Muscle layer of duodenum (tissue), 2 donors: ENCODE data around the gene RNLS.
"Not testable (repeated sequence)": the region's sequence is repeated elsewhere in the genome, so short reads cannot be mapped to it uniquely, and the experiment has no call there.

Experiments used
- H3K27ac ChIP-seq: one replicate; pipeline ENCODE4 v1.7.0; 2013; ENCODE audit warnings: mild to moderate bottlenecking, low read length
- H3K27me3 ChIP-seq: one replicate; pipeline ENCODE4 v1.7.0; 2013; ENCODE audit warnings: low read depth, mild to moderate bottlenecking, control low read depth, low read length
- H3K36me3 ChIP-seq, 2 donors: one replicate each; pipeline ENCODE4 v1.7.0; 2013; ENCODE audit warnings: low read length in 2 of 2, control low read depth in 1 of 2, mild to moderate bottlenecking in 1 of 2; ENCODE audit not compliant: insufficient read depth in 2 of 2, control insufficient read depth in 1 of 2
- H3K4me1 ChIP-seq, 2 donors: one replicate each; pipeline ENCODE4 v1.7.0; 2013; ENCODE audit warnings: low read length in 2 of 2, mild to moderate bottlenecking in 2 of 2, control low read depth in 1 of 2, moderate library complexity in 1 of 2; ENCODE audit not compliant: insufficient read depth in 2 of 2, control insufficient read depth in 1 of 2
- H3K4me3 ChIP-seq, 2 donors: one replicate each; pipeline ENCODE4 v1.7.0; 2013; ENCODE audit warnings: low read length in 2 of 2, low read depth in 1 of 2, mild to moderate bottlenecking in 1 of 2
- H3K9me3 ChIP-seq, 2 donors: one replicate each; pipeline ENCODE4 v1.7.0; 2013; ENCODE audit warnings: low read length in 2 of 2, control low read depth in 1 of 2, mild to moderate bottlenecking in 1 of 2; ENCODE audit not compliant: control insufficient read depth in 1 of 2
- donor health status: healthy.

RNLS gene

DNA sequence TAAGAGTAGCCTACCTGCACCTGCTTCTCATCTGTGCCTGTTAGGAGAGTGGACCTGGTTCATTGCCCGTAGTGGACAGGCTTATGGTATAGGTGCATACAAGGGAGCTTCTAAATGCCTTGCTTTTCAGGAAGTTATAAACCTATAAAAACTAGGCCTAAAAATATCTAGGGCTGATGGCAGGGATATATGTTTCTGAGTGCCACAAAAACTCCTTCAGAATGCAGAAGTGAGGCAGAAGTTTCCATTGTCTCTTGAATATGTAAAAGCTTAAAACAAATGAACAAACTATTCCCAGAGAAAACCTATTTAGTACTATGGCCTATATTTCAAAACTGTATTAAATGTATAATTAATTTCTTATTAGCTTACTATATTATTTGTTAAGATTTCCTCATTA, 91.8 kb downstream of the RNLS start:
- H3K27ac ChIP-seq, result no peak overlapping the region
- H3K27me3 ChIP-seq, result no peaks in the 10 kb centered on the region
- H3K4me1 ChIP-seq, result peaks cover 7 to 17% of the 10 kb centered on the region in 2 donors
- no peaks in the 10 kb centered on the region for H3K9me3 ChIP-seq
- no peak overlapping the region for H3K4me3 ChIP-seq
- no peaks in the 10 kb centered on the region for H3K36me3 ChIP-seq

DNA sequence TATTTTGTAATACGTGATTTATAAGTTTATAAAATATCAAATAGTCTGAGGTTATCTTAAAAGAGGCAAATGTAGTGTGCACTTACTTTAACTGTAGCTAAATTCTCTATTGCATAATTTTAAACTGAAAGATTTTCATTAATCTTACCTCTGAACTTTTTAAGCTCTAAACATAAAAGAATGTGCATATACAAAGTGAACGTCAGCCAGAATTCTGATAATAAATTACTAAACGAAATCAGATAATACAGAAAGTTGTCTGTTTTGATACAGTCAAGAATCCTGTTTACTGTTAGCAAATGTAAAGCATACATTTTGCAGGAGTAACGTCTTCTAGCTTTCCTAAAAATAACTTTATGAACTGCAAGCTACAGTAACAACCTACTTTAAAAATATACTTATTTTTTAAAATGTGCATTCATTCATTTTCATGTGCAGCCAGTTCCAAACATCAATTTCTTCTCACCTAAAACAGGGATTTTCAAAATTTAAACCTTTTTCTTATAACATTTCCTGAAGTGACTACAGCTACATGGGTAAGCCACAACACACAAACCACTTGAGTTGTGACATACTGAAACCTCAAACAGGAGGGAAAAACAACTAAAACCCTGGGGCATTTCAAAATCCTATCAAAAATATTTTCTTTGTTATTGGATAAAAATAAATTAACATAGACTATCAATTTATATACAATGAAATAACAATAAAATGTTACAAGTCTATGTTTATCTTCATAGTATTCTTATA, 92.7 kb downstream of the RNLS start:
- no peaks in the 10 kb centered on the region for H3K27me3 ChIP-seq

DNA sequence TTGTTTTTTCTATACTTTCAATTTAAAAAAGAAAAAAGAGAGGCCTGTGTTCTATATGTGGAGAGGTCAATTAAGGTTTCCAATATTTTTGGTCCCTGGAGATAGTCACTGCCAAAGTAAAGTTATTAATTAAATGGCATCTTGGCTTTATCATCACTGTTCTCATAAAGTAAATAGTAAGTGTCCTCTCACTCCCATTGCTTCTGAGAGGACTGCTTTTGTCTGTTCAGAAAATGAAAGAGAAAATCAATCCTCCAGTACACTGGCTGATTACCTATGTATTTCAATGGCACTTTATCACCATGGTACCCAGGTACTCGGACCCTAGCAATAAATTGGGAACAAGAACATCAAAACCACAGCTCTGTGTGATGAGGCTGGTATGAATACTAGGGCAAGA, 94.0 kb downstream of the RNLS start:
- Histone ChIP-seq H3K27ac (no peak overlapping the region), H3K36me3 (no peaks in the 10 kb centered on the region)

More for the DNA sequence above, 92.7 kb downstream of the RNLS start:
- Histone ChIP-seq H3K4me3 (no peak overlapping the region), H3K36me3 (no peaks in the 10 kb centered on the region), H3K9me3 (no peaks in the 10 kb centered on the region), H3K27ac (no peak overlapping the region), H3K4me1 (peaks cover 7 to 17% of the 10 kb centered on the region in 2 donors)

DNA sequence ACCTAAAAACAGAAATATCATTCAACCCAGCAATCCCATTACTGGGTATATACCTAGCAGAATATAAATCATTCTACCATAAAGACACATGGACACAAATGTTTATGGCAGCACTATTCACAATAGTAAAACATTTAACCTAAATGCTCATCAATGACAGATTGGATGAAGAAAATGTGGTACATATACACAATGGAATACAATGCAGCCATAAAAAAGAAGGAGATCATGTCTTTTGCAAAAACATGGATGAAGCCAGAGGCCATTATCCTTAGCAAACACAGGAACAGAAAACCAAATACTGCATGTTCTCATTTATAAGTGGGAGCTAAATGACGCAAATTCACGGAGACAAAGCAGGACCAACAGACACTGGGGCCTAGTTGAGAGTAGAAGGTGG, 96.3 kb downstream of the RNLS start:
- H3K36me3 ChIP-seq, H3K27me3 ChIP-seq, H3K27ac ChIP-seq, H3K9me3 ChIP-seq, H3K4me3 ChIP-seq: not testable (repeated sequence)
- peaks cover 7 to 13% of the 10 kb centered on the region in 2 donors for H3K4me1 ChIP-seq

More for the DNA sequence above, 94.0 kb downstream of the RNLS start:
- Histone ChIP-seq H3K4me1 (peaks cover 7 to 17% of the 10 kb centered on the region in 2 donors), H3K4me3 (peak overlapping the region in 1 of 2 donors; percentile 10), H3K27me3 (no peaks in the 10 kb centered on the region), H3K9me3 (no peaks in the 10 kb centered on the region)

DNA sequence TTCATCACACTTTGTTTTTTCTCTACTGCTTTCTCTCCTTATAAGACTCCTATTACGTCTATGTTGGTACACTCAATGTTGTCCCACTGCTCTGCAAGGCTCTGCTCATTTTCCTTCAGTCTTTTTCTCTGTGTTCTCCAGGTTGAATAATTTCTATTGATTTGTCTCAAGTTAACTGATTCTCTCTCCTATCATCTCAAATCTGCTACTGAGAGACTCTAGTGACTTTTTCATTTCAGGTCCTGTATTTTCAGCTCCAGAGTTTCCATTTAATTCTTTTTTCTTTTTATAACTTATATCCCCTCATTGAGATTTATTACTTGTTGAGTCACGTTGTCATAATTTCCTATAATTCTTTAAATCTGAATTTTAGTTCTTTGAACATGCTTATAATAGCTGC, 100.9 kb downstream of the RNLS start:
- no peak overlapping the region for H3K27ac ChIP-seq
- H3K36me3 ChIP-seq, result no peaks in the 10 kb centered on the region
- no peaks in the 10 kb centered on the region for H3K27me3 ChIP-seq
- H3K9me3 ChIP-seq, result no peaks in the 10 kb centered on the region
- H3K4me3 ChIP-seq, result no peak overlapping the region
- H3K4me1 ChIP-seq, result no peaks in the 10 kb centered on the region

DNA sequence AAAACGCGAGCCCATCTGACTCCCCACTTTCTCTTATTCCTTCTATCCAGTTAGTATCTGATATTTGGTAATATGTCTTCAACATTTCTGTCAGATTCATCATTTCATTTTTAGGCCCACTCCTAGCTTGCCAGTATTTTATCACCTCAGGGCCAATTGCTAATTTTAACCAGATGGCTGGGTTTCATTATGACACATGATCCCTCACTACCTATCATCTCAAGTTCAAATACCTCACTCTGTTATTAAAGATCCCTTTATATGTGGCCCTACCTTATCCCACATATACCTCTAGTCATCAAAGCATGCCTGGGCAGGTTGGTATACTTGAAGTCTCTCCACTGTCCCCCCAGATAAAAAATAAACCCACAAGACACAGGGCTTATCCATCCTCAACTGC, 104.9 kb downstream of the RNLS start:
- no peak overlapping the region for H3K4me3 ChIP-seq
- no peaks in the 10 kb centered on the region for H3K36me3 ChIP-seq
- no peak overlapping the region for H3K27ac ChIP-seq

DNA sequence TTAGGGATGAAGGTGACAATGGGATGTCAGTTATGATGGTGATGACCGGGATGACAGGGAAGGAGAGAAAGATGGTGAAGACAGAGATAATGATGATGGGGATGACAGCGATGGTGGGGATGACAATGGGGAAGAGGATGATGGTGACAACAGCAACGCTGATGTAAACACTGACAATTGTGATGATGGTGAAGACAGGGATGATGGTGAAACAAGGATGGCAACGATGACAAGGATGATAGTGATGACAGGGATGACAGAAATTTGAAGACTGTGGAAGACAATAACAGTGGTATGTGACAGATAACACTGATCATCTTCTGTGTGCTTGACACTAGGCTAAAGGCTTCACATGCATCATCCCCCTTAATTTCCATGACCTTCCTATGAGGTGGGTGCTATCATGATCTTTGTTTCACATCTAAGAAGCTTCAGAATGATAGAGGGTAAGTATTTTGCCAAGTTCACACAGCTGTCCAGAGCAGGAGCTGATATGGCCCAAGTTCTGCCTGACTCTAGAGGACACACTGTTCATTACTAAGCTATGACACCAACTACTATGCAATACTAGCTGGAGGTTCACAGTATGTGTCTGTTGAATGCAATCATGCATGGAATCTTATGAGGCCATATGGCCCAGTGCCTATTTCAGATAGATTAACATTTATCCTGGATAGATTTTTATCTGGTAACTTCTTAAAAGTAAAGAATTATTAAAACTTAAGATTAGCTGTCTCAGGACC, 105.6 kb downstream of the RNLS start:
- no peak overlapping the region for H3K4me3 ChIP-seq
- H3K36me3 ChIP-seq, result no peaks in the 10 kb centered on the region
- no peak overlapping the region for H3K27ac ChIP-seq
- H3K4me1 ChIP-seq, result peaks cover 0 to 4% of the 10 kb centered on the region in 2 donors
- H3K27me3 ChIP-seq, result no peaks in the 10 kb centered on the region
- no peaks in the 10 kb centered on the region for H3K9me3 ChIP-seq

More for the DNA sequence above, 104.9 kb downstream of the RNLS start:
- H3K4me1 ChIP-seq, result peaks cover 0 to 4% of the 10 kb centered on the region in 2 donors
- H3K9me3 ChIP-seq, result no peaks in the 10 kb centered on the region
- H3K27me3 ChIP-seq, result no peaks in the 10 kb centered on the region

DNA sequence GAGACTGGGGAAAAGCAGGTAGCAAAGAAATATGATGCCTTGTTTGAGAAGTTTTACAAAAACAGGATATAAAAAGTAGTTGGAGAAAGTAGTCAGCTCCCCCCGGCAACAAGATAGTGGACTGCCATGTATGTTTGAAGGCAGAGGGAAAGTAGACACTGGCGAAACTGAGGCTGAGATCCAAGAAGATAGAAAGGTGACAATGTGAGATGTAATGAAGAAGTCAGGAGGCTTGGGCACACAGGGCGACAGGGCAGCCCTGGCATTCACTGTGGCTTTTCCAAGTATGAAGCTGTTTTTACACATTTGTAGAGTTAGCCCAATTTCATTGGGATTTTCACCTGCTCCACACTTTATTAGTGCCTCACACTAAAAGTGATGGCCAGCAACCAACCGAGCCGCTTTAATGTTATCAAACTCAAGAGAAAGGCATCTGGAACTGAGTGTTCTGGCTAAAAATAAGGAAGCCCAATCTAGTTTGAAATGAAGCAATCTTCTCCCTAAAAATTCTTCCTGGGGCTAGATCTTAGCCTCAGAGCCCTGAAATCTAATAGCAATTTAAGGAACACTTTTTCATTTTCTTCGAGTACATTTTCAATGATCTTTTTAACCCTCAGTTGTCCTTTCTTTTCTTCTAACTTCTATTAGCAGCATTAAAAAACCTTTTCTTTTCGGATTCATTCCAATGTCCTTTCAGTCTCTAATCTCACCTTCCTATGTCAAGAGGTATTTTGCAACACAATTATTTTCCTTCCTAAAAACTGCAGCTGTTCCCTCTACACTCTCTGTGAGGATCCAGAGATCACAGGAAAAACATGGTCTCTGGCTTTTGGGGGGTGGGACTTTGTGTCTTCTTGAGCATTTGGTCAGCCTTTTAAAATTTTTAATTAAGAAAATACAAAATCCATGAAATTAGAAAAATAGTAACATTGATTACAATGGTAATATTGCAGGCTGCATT, 108.0 kb downstream of the RNLS start:
- Histone ChIP-seq H3K4me1 (peaks cover 0 to 4% of the 10 kb centered on the region in 2 donors), H3K27ac (no peak overlapping the region), H3K27me3 (no peaks in the 10 kb centered on the region), H3K9me3 (no peaks in the 10 kb centered on the region), H3K36me3 (no peaks in the 10 kb centered on the region), H3K4me3 (no peak overlapping the region)

DNA sequence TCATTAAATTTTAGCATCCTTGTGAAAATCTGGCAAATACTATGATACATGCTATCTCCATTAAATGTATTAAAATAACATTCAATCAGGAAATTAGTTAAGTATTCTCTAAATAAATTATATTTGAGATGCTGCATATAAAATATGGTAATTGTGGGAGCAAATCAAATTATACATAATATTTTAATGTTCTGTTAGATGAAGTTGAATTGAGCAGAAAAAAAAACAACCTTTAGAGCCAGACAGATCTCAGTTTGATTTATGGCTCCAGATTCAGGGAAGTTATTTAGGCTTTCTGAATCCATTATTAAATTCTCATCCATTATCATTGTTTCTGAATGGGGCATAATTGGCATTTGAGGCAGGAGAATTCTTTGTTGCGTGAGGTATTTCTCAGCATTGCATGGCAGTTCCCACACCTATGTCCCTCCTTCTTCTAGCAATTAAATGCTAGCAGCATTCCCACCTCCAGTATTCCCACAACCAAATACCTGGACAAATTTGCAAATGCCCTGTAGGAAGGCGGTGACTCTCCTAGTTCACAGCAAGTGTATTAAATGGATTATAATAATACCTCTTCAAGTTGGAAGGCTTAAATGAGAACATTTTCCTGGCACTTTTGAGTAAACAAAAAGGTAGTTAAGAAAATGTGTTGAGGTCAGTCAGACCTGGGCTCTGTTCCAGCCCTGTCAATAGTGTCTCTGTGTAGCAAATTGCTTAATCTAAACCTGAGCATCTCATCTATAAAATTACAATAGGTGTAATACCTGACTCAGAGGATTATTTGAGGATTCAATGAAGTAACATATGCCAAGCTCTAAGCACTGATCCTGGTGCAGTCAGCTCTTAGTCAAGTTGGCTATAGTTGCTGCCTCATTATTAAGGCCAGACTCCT, 108.9 kb downstream of the RNLS start:
- Histone ChIP-seq H3K4me1 (peaks cover 0 to 4% of the 10 kb centered on the region in 2 donors), H3K36me3 (no peaks in the 10 kb centered on the region), H3K9me3 (no peaks in the 10 kb centered on the region), H3K27ac (no peak overlapping the region), H3K27me3 (no peaks in the 10 kb centered on the region), H3K4me3 (no peak overlapping the region)

DNA sequence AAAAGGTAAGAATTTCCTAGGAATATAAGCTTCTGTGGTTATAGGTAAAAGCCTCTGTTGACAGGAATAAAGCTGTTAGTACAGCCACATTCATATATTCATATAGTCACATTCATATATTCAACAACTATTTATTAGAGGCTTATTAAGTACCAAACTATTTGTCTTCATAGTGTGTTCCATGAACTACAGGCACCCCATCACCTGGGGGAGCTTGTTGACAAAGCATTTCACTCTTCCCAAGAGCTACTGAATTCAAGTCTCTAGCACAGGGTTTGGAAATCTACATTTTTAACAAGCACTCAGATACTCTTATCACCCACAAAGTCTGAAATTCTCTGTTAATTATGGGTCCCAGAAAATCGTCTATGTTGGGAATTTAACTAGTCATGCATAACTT, 110.6 kb downstream of the RNLS start:
- H3K4me3 ChIP-seq, result no peak overlapping the region
- peaks cover 0 to 4% of the 10 kb centered on the region in 2 donors for H3K4me1 ChIP-seq
- H3K36me3 ChIP-seq, result no peaks in the 10 kb centered on the region
- no peak overlapping the region for H3K27ac ChIP-seq
- H3K27me3 ChIP-seq, result no peaks in the 10 kb centered on the region
- H3K9me3 ChIP-seq, result no peaks in the 10 kb centered on the region
